GM11168 (cell line): ENCODE results near the gene RAMP1.
"Not testable (repeated sequence)": the region's sequence is repeated elsewhere in the genome, so short reads cannot be mapped to it uniquely, and the experiment has no call there.

Experiments used
- in situ Hi-C: fragments of 300-500 bp; cut with MboI; formaldehyde crosslinking; loops from one replicate; pipeline ENCODE4 v1.12.0; 2022; ENCODE audit warnings: low sequenced_read_pairs; ENCODE audit not compliant: unreplicated experiment

Gene RAMP1

DNA sequence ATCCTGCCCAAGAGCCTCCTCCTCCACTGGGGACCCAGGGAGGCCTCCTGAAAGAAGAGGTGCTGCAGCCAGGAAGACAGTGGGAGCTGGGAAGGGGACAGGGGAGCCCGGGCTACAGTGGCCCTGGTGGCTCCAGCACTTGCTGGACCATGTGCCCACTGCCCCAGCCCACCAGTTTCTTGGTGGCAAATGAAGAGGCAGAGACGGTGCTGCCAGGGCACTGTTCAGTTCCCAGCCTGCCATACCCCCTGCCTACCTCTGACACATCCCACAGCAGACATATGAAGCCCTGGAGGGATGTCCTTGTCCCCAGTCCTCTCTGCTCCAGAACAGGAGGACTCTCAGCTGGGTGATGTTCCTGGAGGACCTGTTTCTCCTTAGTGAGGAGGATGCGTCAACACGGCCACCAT is 3.7 kb downstream of the RAMP1 start:
- in situ Hi-C loops: no loop called here

DNA sequence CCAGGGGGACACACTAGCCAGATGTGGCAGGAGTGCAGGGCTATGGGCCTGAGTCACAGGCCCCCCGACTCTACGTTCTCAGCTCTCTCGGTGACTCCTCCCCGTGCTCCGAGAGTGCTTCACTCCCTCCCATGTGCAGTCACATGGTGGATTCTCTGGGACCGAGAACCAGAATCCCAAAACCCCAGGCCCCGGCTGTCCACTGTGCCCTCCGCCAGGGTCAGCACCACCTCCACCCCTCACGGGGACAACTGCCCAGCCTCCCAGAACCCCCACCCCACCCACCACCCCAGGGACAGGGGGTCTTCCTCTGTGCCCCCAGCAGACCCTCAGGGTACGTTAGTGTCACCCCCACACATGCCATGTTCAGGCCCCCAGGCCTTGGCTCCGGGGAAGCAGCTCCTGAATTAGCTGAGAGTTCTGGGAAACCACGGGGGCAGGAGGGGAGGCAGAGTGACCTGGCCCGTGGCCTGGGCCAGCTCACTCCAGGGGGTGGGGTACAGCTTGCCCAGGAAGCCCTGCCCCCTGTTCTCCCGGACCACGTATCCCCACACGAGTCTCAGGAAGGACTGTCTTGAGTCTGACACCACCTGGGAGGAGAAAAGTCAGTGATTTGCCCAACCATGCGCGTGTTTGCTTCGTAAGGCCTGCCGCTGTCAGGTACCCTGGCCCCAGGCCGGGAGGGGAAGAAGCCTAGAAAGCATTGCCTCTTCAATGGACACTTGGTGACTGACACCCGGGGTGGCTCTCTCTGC is 4.4 kb downstream of the RAMP1 start:
- in situ Hi-C loops: no loop called here

DNA sequence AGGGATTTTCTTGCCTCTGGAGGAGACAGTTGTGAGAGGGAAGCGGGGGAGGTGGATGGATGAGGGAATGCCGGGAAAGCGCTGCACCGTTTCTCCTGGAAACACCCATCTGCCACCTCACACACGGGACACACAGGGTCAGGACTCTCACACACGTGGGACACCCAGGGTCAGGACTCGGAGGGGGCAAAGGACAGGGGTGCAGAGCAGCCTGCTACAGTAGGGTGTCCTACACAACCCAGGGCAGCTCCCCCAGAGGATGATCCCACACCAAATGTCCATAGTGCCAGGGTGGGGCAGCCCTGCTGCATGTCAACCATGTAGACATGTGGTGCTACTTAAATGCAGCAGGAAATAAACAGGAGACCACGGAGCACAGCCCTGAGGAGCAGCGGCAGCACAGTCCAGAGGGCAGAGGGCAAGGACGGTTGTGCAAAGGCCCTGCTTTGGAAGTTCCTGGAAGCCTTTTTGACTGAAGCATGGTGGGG is 5.1 kb downstream of the RAMP1 start:
- in situ Hi-C loops: no loop called here

DNA sequence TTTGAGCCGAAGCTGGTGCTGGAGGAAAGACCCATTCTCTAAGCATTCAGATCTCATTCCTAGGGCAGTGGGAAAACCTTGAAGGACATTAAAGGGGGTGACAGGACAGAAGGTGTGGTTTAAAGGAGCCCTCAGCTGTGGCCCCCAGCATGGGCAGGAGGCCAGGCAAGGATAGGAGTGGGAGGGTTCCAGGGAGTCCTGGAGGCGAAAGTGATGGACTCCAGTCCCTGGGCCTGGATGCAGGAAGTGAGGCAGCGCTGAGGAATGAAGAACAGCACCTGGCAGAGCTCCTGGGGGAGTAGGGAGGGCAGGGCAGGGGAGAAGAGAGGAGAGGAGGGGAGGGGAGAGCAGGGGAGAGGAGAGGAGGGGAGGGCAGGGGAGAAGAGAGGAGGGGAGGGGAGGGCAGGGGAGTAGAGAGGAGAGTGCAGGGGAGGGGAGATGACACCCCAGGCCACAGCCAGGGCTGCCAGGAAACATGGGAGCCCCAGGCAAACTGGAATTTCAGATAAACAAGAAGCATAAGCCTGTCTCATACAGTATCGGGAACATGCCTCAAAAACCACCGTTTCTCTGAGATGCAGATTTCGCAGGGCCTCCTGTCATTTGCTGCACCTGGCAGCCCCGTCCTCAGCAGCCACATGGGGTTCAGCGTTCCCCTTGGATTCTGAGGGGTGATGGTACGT is 5.7 kb downstream of the RAMP1 start:
- in situ Hi-C loops: no loop called here

DNA sequence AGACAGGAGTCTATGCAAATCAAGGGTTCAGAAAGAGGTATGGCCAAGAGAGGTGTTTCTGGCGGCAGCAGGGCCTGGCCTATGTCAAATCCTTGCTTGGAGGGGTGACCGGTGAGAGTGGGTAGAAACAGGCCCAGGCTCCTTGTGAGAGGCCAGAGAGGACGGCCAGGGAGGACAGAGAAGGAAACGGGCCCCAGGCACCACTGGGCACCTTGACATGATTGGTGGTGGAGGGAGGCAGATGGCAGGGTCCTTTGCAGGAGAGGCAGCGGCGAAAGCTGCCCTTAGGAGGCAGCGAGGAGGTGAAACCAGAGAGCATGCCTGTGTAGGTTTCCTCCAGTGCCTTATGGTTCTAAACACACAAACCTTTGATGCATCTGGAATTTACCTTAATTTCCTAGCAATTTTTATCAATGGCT is 6.2 kb downstream of the RAMP1 start:
- in situ Hi-C loops: no loop called here

DNA sequence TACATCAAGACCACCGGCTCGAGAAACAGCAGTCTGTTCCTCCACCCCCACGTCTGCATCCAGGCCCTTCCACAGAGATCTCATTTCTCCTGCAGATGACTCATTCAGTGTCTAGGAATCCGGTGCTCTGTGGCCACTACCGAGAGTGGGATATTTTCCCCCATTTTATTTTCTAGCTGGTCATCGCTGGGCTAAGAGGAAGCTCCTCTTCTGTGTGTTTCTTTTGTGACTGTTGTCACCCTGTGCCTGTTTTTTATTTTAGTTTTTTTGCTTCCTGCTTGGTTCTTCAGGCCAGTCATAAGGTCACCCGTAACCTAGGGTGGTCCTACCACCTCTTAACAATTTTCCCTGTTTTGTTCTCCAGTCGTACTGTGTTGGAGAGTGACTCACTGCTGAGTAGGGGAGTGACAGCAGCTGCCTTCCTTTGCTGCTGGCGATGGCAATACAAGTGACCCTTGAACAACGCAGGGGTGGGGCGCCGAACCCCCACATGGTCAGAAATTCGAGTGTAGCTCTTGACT is 6.7 kb downstream of the RAMP1 start:
- in situ Hi-C loops: no loop called here

DNA sequence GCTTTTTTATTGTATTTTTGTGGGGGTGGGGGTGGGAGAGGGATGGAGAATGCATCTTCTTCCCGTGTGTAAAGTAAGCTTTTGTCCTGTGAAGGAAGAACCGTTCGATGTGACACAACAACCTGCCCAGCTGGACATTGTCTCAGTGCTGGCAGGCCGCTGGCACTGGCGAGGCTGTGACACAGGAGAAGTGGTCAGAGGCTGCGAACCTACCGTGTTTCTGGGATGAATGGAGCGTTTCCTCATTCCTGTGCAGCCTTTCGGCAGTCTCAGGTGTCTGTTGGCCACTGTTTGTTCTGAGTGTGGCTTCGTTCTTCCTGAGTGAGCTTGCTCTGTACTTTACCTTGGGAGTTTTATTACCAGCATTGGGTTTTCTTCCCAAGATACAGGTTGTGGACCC is 8.0 kb downstream of the RAMP1 start:
- in situ Hi-C loops: no loop called here

DNA sequence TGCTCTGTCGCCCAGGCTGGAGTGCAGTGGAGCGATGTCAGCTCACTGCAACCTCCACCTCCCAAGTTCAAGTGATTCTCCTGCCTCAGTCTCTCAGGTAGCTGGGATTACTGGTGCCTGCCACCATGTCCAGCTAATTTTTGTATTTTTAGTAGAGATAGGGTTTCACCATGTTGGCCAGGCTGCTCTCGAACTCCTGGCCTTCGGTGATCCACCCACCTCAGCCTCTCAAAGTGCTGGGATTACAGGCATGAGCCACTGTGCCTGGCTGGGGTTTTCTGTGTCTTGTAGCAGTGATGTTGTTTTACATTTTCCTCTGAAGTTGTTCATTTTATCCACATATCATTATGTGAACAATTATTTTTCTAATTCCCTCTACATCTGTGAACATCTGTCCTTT is 8.7 kb downstream of the RAMP1 start:
- in situ Hi-C loops: not testable (repeated sequence)

DNA sequence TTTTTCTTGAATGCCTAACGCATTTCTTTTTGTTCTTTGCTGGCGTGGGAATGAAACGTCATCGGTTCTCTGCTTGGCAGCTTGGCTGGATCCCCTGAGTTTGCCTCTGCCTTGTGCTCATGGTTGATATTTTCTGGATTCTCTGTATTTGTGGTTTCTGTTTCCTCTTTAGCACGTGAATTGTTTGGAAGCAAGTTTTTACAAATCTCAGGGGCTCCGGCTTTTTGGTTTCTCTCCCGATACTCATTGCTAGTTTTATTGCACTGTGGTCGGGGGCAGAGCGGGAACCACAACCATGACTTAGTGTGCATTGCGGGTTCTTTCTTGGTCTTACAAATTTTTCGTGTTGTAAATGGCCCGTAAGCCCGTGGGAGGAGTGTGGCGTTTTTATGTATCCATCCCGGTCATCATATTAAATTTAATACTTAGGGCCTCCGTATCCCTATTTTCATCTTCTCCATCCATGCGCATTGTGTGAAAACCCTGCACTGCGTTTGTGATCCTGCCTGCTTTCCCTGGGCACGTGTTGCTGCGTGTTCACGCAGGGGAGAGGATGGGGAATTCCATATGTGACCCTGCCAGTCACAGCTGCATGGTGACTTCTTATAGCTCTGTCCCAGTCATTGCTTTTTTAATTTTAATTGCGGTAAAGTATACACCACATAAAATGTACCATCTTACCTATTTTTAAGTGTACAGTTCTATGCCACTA is 9.4 kb downstream of the RAMP1 start:
- in situ Hi-C loops: no loop called here

DNA sequence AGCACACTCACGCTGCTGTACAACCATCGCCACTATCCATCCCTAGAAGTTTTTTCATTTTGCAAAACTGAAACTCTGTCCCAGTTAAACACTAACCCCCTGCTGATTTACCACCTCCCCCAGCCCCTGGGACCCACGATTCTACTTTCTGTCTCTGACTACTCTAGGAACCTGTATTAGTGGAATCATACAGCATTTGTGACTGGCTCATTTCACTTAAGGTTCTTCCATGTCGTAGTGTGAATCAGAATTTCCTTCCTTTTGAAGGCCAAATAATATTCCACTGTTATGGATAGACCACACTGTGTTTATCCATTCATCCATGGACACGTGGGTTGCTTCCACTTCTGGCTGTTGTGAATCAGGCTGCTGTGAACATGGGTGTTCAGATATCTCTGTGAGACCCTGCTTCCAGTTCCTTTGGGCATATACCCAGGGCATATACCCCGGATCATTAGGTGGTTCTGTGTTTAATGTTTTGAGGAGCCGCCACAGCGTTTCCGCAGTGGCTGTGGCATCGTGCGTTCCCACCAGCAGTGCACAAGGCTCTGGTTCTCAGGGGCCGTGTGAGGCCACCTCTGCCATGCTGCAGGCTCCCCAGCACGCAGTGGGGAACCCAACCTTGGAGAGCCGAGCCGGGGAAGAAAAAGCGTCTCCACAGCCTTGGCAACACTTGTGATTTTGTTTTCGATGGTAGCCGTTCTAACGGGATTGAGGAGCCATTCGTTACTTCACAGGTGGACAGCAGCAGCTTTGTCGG is 10.1 kb downstream of the RAMP1 start:
- in situ Hi-C loops: no loop called here

DNA sequence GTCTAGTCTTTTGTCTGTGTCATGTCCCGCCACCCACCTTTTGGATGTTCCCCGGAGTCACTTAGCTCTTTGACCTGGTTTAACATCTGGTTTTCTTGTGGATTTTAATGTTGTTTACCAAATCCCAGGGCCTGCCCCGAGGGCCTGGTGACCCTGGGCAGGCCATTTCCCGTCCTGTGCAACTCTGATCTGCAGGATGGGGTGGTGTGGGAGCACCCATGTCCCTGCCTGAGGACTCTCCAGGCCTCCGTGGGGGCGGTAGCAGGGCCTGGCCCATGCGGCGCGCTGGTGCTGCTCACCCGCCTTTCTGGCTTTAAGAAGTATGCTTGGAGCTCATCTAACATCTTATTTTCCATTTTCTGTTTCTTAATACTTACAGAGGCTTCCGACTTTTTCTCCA is 10.7 kb downstream of the RAMP1 start:
- in situ Hi-C loops: no loop called here

DNA sequence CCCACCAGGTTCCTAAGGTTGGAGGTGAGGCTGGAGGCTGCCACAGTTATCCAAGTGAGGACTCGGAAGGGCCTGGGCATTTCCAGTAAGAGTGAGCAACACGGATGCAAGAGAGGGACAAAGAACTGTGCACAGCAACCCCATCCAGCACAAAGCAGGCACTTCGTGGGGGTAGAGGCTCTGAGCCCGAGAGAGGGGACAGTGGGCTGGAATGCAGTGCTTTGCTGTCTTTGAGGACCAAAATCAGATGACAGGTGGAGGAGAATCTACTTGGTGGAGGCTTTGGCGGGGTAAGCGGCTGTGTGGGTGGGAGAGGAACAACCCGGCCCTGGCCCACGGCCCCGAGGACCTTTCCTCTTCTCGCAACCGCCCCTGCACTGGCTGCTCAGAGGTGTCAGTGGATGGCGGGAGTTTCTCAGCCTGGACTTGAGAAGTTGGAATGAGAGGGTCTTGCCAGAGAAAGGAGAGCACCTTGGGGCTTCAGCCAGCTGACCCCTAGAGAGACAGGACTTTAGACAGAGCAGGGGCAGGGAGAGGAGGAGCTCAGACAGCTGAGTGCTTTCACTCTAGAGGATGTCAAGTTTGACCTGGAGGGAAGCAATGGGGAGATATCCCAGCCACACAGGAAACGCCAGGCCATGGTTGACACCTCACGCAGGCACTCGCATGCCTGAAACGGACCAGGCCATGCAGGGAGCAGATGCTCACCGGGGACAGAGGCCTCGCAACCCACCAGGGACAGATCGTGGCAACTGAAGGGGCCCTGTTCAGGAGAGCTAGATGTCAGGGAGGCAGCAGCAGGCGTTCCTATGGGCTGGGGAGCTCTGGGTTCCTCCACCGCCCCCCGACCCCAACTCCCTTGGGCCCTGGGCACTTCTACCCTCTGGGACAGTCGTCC is 11.6 kb downstream of the RAMP1 start:
- in situ Hi-C loops: no loop called here

DNA sequence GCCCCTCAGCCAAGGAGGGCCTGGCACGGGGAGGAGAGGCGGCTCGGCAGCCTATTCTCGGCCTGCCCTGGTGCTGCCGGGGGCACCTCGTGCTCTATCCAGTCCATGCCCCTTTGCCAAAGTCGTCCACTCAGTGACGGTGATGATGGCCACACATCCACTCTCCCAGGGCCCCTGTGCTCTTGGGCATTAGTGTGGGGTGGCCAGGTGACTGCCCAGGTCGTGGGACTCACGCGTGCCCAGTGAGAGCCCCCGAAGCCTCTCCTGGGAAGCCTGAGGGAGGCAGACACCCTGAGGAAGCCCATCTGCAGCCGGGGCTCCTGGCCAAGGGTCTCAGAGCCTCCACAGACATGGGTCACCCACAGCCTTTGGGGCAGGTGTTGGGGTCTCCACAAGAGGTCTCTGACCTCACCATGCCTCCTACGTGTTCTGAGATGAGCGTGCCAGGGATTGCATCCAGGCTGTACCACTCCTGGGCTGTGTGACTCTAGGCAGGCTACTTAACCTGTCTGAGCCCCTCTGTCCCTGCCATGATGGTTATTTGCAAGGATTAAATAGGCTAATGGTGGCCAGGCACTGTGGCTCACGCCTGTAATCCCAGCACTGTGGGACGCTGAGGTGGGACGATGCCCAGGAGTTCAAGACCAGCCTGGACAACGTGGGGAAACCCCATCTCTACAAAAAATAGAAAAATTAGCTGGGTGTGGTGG is 12.9 kb downstream of the RAMP1 start:
- in situ Hi-C loops: no loop called here

DNA sequence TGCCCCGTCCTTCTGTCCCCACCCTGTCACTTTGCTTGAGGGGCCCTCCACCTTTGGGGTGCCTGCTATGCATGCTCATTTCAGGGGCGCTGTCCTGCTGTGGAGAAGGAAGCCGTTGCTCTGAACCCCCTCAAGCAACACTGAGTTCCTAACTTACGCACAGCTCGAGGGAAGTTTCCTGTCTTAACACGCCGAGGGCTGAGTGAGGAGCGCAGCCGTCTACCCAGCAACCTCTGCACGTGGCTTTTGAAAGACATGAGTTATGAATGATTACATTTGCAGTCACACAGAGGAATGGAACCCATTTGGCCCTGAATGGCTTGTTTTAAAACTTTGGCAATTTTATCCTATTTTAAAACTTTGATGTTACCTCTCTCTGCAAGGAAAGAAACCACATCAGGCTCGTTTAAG is 14.0 kb downstream of the RAMP1 start:
- in situ Hi-C loops: no loop called here

DNA sequence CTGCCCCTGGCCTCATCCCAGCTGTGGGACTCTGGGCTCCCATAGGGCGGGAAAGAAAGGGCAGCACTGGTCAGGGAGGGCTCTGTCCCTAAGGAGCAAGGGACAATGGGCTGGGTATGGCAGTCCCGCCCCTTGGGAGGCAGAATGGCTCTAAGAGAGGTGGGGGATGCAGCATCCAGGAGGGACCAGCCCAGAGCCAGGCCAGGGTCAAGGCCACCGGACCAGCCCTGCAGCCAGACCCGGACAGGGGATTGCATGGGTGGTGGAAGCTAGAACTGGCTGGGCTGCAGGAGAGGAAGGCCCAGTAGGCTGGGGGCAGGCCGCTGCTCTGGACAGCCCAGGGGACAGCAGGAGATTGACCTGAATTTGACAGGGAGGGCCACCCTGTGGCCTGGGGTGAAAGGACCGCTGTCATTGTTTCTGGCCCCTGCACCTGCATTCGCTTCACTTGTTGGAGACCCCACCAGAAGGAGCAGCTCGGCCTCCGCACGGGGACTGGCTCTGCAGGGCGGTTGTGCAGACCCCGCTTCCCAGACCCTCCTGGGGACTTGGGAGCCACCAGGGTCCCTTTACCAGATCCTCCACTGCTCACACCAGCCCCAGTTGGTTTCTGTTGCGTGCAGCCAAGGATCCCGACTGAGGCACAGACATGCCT is 14.6 kb downstream of the RAMP1 start:
- in situ Hi-C loops: no loop called here

DNA sequence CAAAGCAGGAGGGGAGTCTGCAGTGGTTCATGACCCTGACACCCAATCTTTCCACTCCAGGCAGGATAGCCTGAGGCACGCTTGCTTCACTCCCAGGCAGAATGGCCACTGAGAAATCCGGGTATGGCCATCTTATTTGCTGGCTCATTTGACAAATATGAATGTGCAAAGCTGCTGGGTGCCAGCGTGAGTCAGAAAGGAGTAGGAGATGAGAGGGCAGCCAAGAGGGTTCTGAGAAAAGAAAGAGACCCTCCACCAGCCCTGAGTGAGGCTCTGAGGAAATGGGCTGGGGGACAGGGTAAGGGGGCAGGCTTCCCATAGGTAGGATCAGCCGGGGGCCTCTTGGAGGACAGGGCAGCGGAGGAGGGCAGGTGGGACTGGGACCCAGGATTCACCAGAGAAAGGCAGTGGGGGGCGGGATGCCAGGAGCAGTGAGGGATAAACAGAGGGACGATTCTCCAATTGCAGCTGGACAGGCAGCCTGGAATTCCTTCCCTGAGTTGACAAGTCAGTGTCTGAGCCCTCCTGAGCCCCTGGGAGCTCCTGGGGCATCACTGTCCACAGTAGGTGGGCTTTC is 15.2 kb downstream of the RAMP1 start:
- in situ Hi-C loops: no loop called here

DNA sequence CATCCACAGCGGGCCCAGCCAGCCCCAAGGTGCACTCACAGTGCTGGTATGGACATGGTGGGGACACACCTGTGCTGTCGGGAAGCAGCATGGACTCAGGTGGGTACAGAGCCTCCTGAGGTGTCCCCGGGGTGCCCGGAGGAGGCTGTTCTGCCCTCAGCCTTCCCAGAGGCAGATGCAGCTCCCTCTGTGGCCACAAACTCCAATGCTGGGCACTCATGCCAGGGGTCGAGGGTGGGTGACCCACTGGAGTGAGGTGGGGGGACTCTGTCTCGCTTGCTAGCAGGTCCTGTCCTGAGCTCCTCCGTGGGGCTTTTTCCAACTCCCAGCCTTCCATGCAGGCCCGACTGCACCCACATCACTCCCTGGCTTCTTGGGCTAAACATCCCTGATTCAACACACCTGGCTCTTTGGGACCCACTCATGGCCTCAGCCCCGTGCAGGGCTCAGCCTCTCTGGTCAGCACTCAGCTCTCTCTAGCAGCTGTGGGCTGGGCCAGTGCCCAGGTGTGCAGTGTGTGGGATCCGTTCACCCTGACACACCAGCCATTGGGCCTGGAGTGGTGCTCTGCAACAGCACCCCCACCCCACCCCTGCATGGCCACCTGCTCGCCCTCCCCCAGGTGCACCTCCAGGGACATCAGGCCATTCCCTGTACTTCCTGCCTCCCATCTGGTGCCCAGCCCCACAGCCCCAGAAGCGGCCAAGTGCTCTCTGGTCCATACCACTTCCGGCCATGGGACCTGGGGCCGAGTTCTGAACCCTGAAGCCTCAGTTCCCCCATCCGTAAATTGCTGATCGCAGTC is 16.0 kb downstream of the RAMP1 start:
- in situ Hi-C loops: no loop called here
